ENCODE measurements around the gene OR5K4. TPM values are rescaled to one million over a fixed set of nuclear protein-coding genes. Genes with fewer than 3 reads are reported as not detected.

OR5K4 gene
- polyA plus RNA-seq, 3 donors, result not detected

- H3K27ac Mint-ChIP-seq, result no peak overlapping the region
- Histone ChIP-seq H4K20me1 (ENCODE audit: insufficient read depth, low read length) (no peaks in the 10 kb centered on the region), H3K36me3 (replicated peaks in 1 of 2; ENCODE audit: control insufficient read depth in 1 of 2, insufficient read depth in 2 of 2, low read length in 2 of 2) (no peaks in the 10 kb centered on the region), H3K4me2 (replicated peaks; ENCODE audit: extremely low read depth, low read length, poor library complexity, severe bottlenecking) (no peak overlapping the region), H3K27me3 (ENCODE audit: control insufficient read depth in 2 of 2, insufficient read depth in 2 of 2, low read length in 2 of 2) (no peaks in the 10 kb centered on the region), H3K9ac (ENCODE audit: insufficient read depth, low read length, poor library complexity, severe bottlenecking) (no peak overlapping the region), H3K4me1 (ENCODE audit: control insufficient read depth in 1 of 2, insufficient read depth in 2 of 2, low read length in 2 of 2) (no peaks in the 10 kb centered on the region), H2AFZ (ENCODE audit: insufficient read depth, low read depth, low read length, poor library complexity, severe bottlenecking) (no peak overlapping the region), H3K27ac (ENCODE audit: low read depth in 1 of 2, low read length in 2 of 2) (no peak overlapping the region), H3K9me3 (replicated peaks in 1 of 2; ENCODE audit: control insufficient read depth in 1 of 2, insufficient read depth in 1 of 2, low read length in 2 of 2) (no peaks in the 10 kb centered on the region), H3K4me3 (replicated peaks in 1 of 3; ENCODE audit: low read depth in 2 of 3, low read length in 3 of 3) (no peak overlapping the region), H3K79me2 (ENCODE audit: insufficient read depth, low read length) (no peaks in the 10 kb centered on the region)
- peaks cover 2 to 4% (median 2%) of the 10 kb centered on the region in 3 donors for H3K27me3 Mint-ChIP-seq (ENCODE audit: low read depth in 3 of 3)
- no peak for TF ChIP-seq CTCF (IDR thresholded peaks at IDR 0.05)
- no peak overlapping the region for H3K4me3 Mint-ChIP-seq
- DNase-seq, result no peak
- intact Hi-C loops (cut with micrococcal nuclease), result no loop called here
- no peaks in the 10 kb centered on the region for H3K9me3 Mint-ChIP-seq
- WGBS (ENCODE audit: insufficient coverage), result 100% methylated on average over 2 of the region's 2 CpGs
- H3K4me1 Mint-ChIP-seq, result peaks cover 2% of the 10 kb centered on the region
- no peaks in the 10 kb centered on the region for H3K36me3 Mint-ChIP-seq
Observed at GRCh38 chr3:98322686-98323085, 31.0 kb upstream of the OR5K4 start.

GRCh38 chr3:98323425-98323824 is 30.2 kb upstream of the OR5K4 start:
- Histone ChIP-seq H4K20me1 (ENCODE audit: insufficient read depth, low read length) (no peaks in the 10 kb centered on the region), H2AFZ (ENCODE audit: insufficient read depth, low read depth, low read length, poor library complexity, severe bottlenecking) (no peak overlapping the region), H3K9ac (ENCODE audit: insufficient read depth, low read length, poor library complexity, severe bottlenecking) (no peak overlapping the region), H3K27me3 (ENCODE audit: control insufficient read depth in 2 of 2, insufficient read depth in 2 of 2, low read length in 2 of 2) (no peaks in the 10 kb centered on the region), H3K27ac (ENCODE audit: low read depth in 1 of 2, low read length in 2 of 2) (no peak overlapping the region), H3K9me3 (replicated peaks in 1 of 2; ENCODE audit: control insufficient read depth in 1 of 2, insufficient read depth in 1 of 2, low read length in 2 of 2) (no peaks in the 10 kb centered on the region), H3K4me1 (ENCODE audit: control insufficient read depth in 1 of 2, insufficient read depth in 2 of 2, low read length in 2 of 2) (no peaks in the 10 kb centered on the region), H3K4me2 (replicated peaks; ENCODE audit: extremely low read depth, low read length, poor library complexity, severe bottlenecking) (no peak overlapping the region), H3K4me3 (replicated peaks in 1 of 3; ENCODE audit: low read depth in 2 of 3, low read length in 3 of 3) (no peak overlapping the region), H3K36me3 (replicated peaks in 1 of 2; ENCODE audit: control insufficient read depth in 1 of 2, insufficient read depth in 2 of 2, low read length in 2 of 2) (no peaks in the 10 kb centered on the region), H3K79me2 (ENCODE audit: insufficient read depth, low read length) (no peaks in the 10 kb centered on the region)
- DNase-seq, result no peak
- peaks cover 2 to 7% (median 2%) of the 10 kb centered on the region in 3 donors for H3K27me3 Mint-ChIP-seq (ENCODE audit: low read depth in 3 of 3)
- H3K4me1 Mint-ChIP-seq, result peaks cover 2% of the 10 kb centered on the region
- H3K36me3 Mint-ChIP-seq, result no peaks in the 10 kb centered on the region
- no peak overlapping the region for H3K27ac Mint-ChIP-seq
- no peak for TF ChIP-seq CTCF (IDR thresholded peaks at IDR 0.05)
- no peak overlapping the region for H3K4me3 Mint-ChIP-seq
- H3K9me3 Mint-ChIP-seq, result no peaks in the 10 kb centered on the region
- intact Hi-C loops (cut with micrococcal nuclease), result no loop called here

All from CD14-positive monocyte (primary cell).